Neuronal stem cell (in vitro differentiated cells): ENCODE measurements around the gene MYH1.

Source experiments
- DNase-seq: peaks from one replicate; pipeline ENCODE4 v3.0.0-alpha.2; 2013; ENCODE audit warnings: low spot score
- H2AFZ ChIP-seq: one replicate; pipeline ENCODE4 v1.6.1; 2013; ENCODE audit warnings: mild to moderate bottlenecking, low read length, inconsistent platforms
- H2AK5ac ChIP-seq: 2 replicates; pipeline ENCODE4 v1.6.1; 2013; ENCODE audit warnings: low read depth, mild to moderate bottlenecking, inconsistent platforms, low read length, moderate library complexity, mixed read lengths
- H2BK120ac ChIP-seq: 2 replicates; pipeline ENCODE4 v1.6.1; 2013; ENCODE audit warnings: low read depth, mild to moderate bottlenecking, inconsistent platforms, low read length, moderate library complexity, mixed read lengths
- H2BK12ac ChIP-seq: one replicate; pipeline ENCODE4 v1.6.1; 2013; ENCODE audit warnings: low read length, inconsistent platforms
- H2BK15ac ChIP-seq: 2 replicates; pipeline ENCODE4 v1.6.1; 2013; ENCODE audit warnings: mild to moderate bottlenecking, low read length, inconsistent platforms, mixed read lengths
- H2BK5ac ChIP-seq: one replicate; pipeline ENCODE4 v1.6.1; 2013; ENCODE audit warnings: inconsistent platforms, mild to moderate bottlenecking, low read length, moderate library complexity
- H3K14ac ChIP-seq: one replicate; pipeline ENCODE4 v1.6.1; 2013; ENCODE audit warnings: low read length, inconsistent platforms
- H3K18ac ChIP-seq: 2 replicates; pipeline ENCODE4 v1.6.1; 2013; ENCODE audit warnings: low read length, inconsistent platforms
- H3K23ac ChIP-seq: 2 replicates; pipeline ENCODE4 v1.6.1; 2013; ENCODE audit warnings: low read depth, mild to moderate bottlenecking, mixed read lengths, low read length, inconsistent platforms; ENCODE audit not compliant: poor library complexity
- H3K27ac ChIP-seq: replicated peaks from 3 replicates; pipeline ENCODE4 v1.5.1; 2013; ENCODE audit warnings: low read length, inconsistent platforms
- H3K27me3 ChIP-seq, 3 experiments: 2 replicates each; pipeline ENCODE4 v1.6.1; 2013; ENCODE audit warnings: low read length in 3 of 3, mild to moderate bottlenecking in 2 of 3, inconsistent platforms in 1 of 3, low read depth in 1 of 3, mixed read lengths in 1 of 3, moderate library complexity in 1 of 3; ENCODE audit not compliant: control insufficient read depth in 3 of 3, insufficient read depth in 3 of 3
- H3K36me3 ChIP-seq, 2 donors: replicated peaks in 1 of 2; 2 replicates each; pipeline ENCODE4 v1.6.1; 2013; ENCODE audit warnings: low read length in 2 of 2; ENCODE audit not compliant: control insufficient read depth in 2 of 2, insufficient read depth in 2 of 2
- H3K4ac ChIP-seq: 2 replicates; pipeline ENCODE4 v1.6.1; 2013; ENCODE audit warnings: inconsistent platforms, mild to moderate bottlenecking, low read length, moderate library complexity
- H3K4me1 ChIP-seq, 2 donors: 1 replicate in 1 of 2; 2 replicates in 1 of 2; pipeline ENCODE4 v1.6.1; 2013; ENCODE audit warnings: low read length in 2 of 2, low read depth in 1 of 2; ENCODE audit not compliant: control insufficient read depth in 2 of 2, insufficient read depth in 1 of 2
- H3K4me2 ChIP-seq: one replicate; pipeline ENCODE4 v1.6.1; 2013; ENCODE audit warnings: mild to moderate bottlenecking, low read length, inconsistent platforms; ENCODE audit not compliant: insufficient read depth, poor library complexity, severe bottlenecking
- H3K4me3 ChIP-seq, 2 donors: 2 replicates each; pipeline ENCODE4 v1.5.1; 2013; ENCODE audit warnings: low read length in 2 of 2, mild to moderate bottlenecking in 2 of 2, inconsistent platforms in 1 of 2, moderate library complexity in 1 of 2
- H3K79me1 ChIP-seq: one replicate; pipeline ENCODE4 v1.6.1; 2013; ENCODE audit warnings: low read depth, mild to moderate bottlenecking, inconsistent platforms, low read length, moderate library complexity
- H3K9ac ChIP-seq: one replicate; pipeline ENCODE4 v1.6.1; 2013; ENCODE audit warnings: mild to moderate bottlenecking, low read depth, low read length, inconsistent platforms; ENCODE audit not compliant: poor library complexity
- H3K9me3 ChIP-seq, 2 donors: replicated peaks in 1 of 2; 2 replicates each; pipeline versions ENCODE3 to v1.6.1; 2013; ENCODE audit warnings: low read length in 2 of 2, mild to moderate bottlenecking in 2 of 2, inconsistent platforms in 1 of 2, low read depth in 1 of 2, mixed read lengths in 1 of 2, moderate library complexity in 1 of 2; ENCODE audit not compliant: control insufficient read depth in 2 of 2, insufficient read depth in 1 of 2
- H4K8ac ChIP-seq: one replicate; pipeline ENCODE4 v1.6.1; 2013; ENCODE audit warnings: low read depth, mild to moderate bottlenecking, inconsistent platforms, low read length, moderate library complexity
- H4K91ac ChIP-seq: one replicate; pipeline ENCODE4 v1.6.1; 2013; ENCODE audit warnings: low read length, low read depth, mild to moderate bottlenecking, inconsistent platforms; ENCODE audit not compliant: poor library complexity
- WGBS, 2 donors: extraction: QIAGEN DNeasy Blood & Tissue Kit; methylation state at CpG; one replicate each; pipeline ENCODE4 v1.1.7; 2013; ENCODE audit warnings: missing lambda C conversion rate in 2 of 2, mixed read lengths in 1 of 2; ENCODE audit not compliant: insufficient read length in 2 of 2, insufficient replicate concordance in 1 of 2; ENCODE audit errors: extremely low coverage in 2 of 2; 5-methylcytosine and 5-hydroxymethylcytosine counted together

The MYH1 gene

GRCh38 chr17:10471858-10472257 lies 46.5 kb downstream of the MYH1 start:
- no peak overlapping the region for H3K9ac ChIP-seq
- no peak overlapping the region for H3K14ac ChIP-seq
- H3K9me3 ChIP-seq = no peaks in the 10 kb centered on the region
- H4K8ac ChIP-seq = no peak overlapping the region
- DNase-seq = no peak
- no peak overlapping the region for H3K4me3 ChIP-seq
- no CpG with 5 or more reads among the region's 1 CpG for WGBS, 2 donors
- H3K4me1 ChIP-seq = no peaks in the 10 kb centered on the region
- H3K4ac ChIP-seq = no peak overlapping the region
- H2BK5ac ChIP-seq = no peak overlapping the region
- H4K91ac ChIP-seq = no peak overlapping the region
- H2AFZ ChIP-seq = no peak overlapping the region
- H3K4me2 ChIP-seq = no peak overlapping the region
- H3K18ac ChIP-seq = no peak overlapping the region
- no peak overlapping the region for H3K27ac ChIP-seq
- H3K23ac ChIP-seq = no peak overlapping the region
- H2BK120ac ChIP-seq = no peak overlapping the region
- H3K36me3 ChIP-seq = no peaks in the 10 kb centered on the region
- H3K79me1 ChIP-seq = no peaks in the 10 kb centered on the region
- H2BK12ac ChIP-seq = no peak overlapping the region
- no peak overlapping the region for H2AK5ac ChIP-seq
- no peak overlapping the region for H2BK15ac ChIP-seq
- H3K27me3 ChIP-seq = no peaks in the 10 kb centered on the region

- Histone ChIP-seq H2BK12ac (no peak within 1 kb of the TSS), H4K91ac (no peak within 1 kb of the TSS), H2BK15ac (no peak within 1 kb of the TSS), H3K9me3 (no peaks in the 10 kb centered on the region), H3K14ac (no peak within 1 kb of the TSS), H4K8ac (peak within 1 kb of the TSS; percentile 66), H3K79me1 (no peaks in the 10 kb centered on the region), H3K27me3 (no peaks in the 10 kb centered on the region), H3K4me2 (no peak within 1 kb of the TSS), H2BK5ac (no peak within 1 kb of the TSS), H2AK5ac (no peak within 1 kb of the TSS), H3K9ac (no peak within 1 kb of the TSS), H3K4me1 (no peaks in the 10 kb centered on the region), H3K18ac (no peak within 1 kb of the TSS), H2AFZ (no peak within 1 kb of the TSS), H2BK120ac (no peak within 1 kb of the TSS), H3K23ac (no peak within 1 kb of the TSS), H3K4me3 (no peak within 1 kb of the TSS), H3K4ac (no peak within 1 kb of the TSS), H3K36me3 (no peaks in the 10 kb centered on the region), H3K27ac (no peak within 1 kb of the TSS)
- no peak for DNase-seq
- no CpG with 5 or more reads among the region's 1 CpG for WGBS, 2 donors
These were observed 48.9 kb downstream of the MYH1 start, which contains the start of gene MYH4 for GRCh38 chr17:10469459-10469858. TSS of gene MYH4 (minus strand) at chr17:10469559. CDS start at chr17:10466745, 2,814 bp downstream.

DNA sequence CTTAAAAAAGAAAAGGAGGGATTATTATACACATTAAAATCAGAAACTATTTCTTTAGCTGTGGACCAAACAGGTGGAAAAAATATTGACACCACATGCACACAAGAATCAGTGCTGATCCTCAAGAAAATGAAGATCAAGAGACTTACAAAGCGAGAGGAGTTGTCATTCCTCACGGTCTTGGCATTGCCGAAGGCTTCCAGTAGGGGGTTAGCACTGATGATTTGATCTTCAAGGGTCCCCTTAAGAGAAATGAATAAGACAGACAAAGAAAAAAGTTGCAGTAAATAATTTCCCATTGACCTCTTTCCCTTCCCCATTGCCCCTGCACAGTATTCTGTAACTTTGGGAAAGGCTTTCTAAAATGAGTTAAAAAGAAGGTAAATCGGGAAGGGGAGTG lies 54.9 kb downstream of the MYH1 start:
- WGBS, 2 donors = no CpG with 5 or more reads among the region's 4 CpGs
- H2BK5ac ChIP-seq = no peak overlapping the region
- H3K27ac ChIP-seq = no peak overlapping the region
- no peak overlapping the region for H4K8ac ChIP-seq
- no peaks in the 10 kb centered on the region for H3K36me3 ChIP-seq
- H3K4me2 ChIP-seq = no peak overlapping the region
- no peak overlapping the region for H2AK5ac ChIP-seq
- DNase-seq = no peak
- no peak overlapping the region for H3K18ac ChIP-seq
- no peaks in the 10 kb centered on the region for H3K4me1 ChIP-seq
- H4K91ac ChIP-seq = no peak overlapping the region
- H3K4me3 ChIP-seq = no peak overlapping the region
- no peak overlapping the region for H2BK15ac ChIP-seq
- H3K23ac ChIP-seq = no peak overlapping the region
- no peak overlapping the region for H3K4ac ChIP-seq
- H3K9ac ChIP-seq = no peak overlapping the region
- no peak overlapping the region for H2BK120ac ChIP-seq
- H2BK12ac ChIP-seq = no peak overlapping the region
- no peaks in the 10 kb centered on the region for H3K9me3 ChIP-seq
- no peaks in the 10 kb centered on the region for H3K79me1 ChIP-seq
- H3K14ac ChIP-seq = no peak overlapping the region
- H3K27me3 ChIP-seq = no peaks in the 10 kb centered on the region
- H2AFZ ChIP-seq = no peak overlapping the region

- Histone ChIP-seq H3K9me3 (no peaks in the 10 kb centered on the region), H3K14ac (no peak overlapping the region), H3K36me3 (no peaks in the 10 kb centered on the region), H2AK5ac (no peak overlapping the region), H3K4ac (no peak overlapping the region), H3K18ac (no peak overlapping the region), H2AFZ (no peak overlapping the region), H2BK12ac (no peak overlapping the region), H3K9ac (no peak overlapping the region), H2BK15ac (no peak overlapping the region), H3K27me3 (no peaks in the 10 kb centered on the region), H3K4me2 (no peak overlapping the region), H4K91ac (no peak overlapping the region), H2BK5ac (no peak overlapping the region), H2BK120ac (no peak overlapping the region), H3K4me1 (no peaks in the 10 kb centered on the region), H4K8ac (no peak overlapping the region), H3K79me1 (no peaks in the 10 kb centered on the region), H3K27ac (no peak overlapping the region), H3K4me3 (no peak overlapping the region), H3K23ac (no peak overlapping the region)
- DNase-seq = no peak
- no CpG with 5 or more reads among the region's 4 CpGs for WGBS, 2 donors
These were observed 58.3 kb downstream of the MYH1 start for GRCh38 chr17:10460062-10460461.
